HL-60 (cell line): Measurements from ENCODE around the gene TM4SF18.

Experiments
- DNase-seq, 2 experiments: peaks; one replicate each; pipeline ENCODE4 v3.0.0-alpha.2; 2010 to 2020; ENCODE audit warnings: low read depth in 1 of 2, low spot score in 1 of 2
- H3K27ac ChIP-seq: fragments of 250-450 bp; sonication (Bioruptor Pico); replicated peaks from 2 replicates; pipeline ENCODE4 v1.5.1; 2020; ENCODE audit warnings: mild to moderate bottlenecking, moderate library complexity
- H3K27me3 ChIP-seq: fragments of 250-450 bp; sonication (Bioruptor Pico); 2 replicates; pipeline ENCODE4 v1.5.1; 2021; ENCODE audit warnings: mild to moderate bottlenecking, moderate library complexity; ENCODE audit not compliant: insufficient read depth, poor library complexity, severe bottlenecking
- H3K4me3 ChIP-seq: replicated peaks from 2 replicates; pipeline ENCODE4 v1.5.1; 2011; ENCODE audit warnings: mild to moderate bottlenecking, control low read depth, low read length; ENCODE audit not compliant: insufficient read depth
- GABPA ChIP-seq: IDR thresholded peaks from 2 replicates; pipeline ENCODE4 v1.6.1; 2012; ENCODE audit warnings: low read depth
- POLR2AphosphoS5 ChIP-seq: IDR thresholded peaks from 2 replicates; pipeline ENCODE4 v1.6.1; 2012; ENCODE audit warnings: low read depth
- SPI1 ChIP-seq: IDR thresholded peaks from 2 replicates; pipeline ENCODE4 v1.6.1; 2012; ENCODE audit warnings: low read depth, mild to moderate bottlenecking, borderline replicate concordance
- TF ChIP-seq, protein P1 (sequence below): IDR thresholded peaks from 2 replicates; pipeline ENCODE4 v1.6.1; 2012; ENCODE audit warnings: low read depth; ENCODE audit not compliant: insufficient replicate concordance
- TF ChIP-seq, protein P2 (sequence below): IDR thresholded peaks from one replicate; pipeline ENCODE4 v1.5.1; 2011; ENCODE audit warnings: low read length, control low read depth, inconsistent platforms; ENCODE audit not compliant: insufficient read depth

TM4SF18 gene

DNA sequence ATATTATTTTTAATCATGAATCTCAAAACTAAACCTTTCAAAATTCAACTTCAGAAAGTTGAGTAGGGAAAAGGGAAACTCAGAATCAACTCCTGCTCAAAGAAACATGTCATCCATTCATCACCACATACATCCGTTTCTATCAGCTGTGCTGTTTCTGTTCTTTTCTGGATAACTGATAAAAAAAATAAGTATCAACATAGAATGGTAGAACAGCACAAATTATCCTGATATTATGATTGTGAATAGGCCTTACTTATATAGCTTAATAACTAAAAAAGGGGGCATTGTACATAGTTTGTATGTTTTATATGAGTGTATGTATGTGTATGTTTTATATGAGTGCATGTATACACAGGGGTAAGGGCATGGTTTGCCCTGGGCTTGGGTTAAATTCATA is 41.0 kb upstream of the TM4SF18 start:
- no peak overlapping the region for H3K4me3 ChIP-seq
- no peak overlapping the region for H3K27ac ChIP-seq
- no peak for TF ChIP-seq SPI1
- no peak for TF ChIP-seq GABPA
- TF ChIP-seq, protein P1, sequence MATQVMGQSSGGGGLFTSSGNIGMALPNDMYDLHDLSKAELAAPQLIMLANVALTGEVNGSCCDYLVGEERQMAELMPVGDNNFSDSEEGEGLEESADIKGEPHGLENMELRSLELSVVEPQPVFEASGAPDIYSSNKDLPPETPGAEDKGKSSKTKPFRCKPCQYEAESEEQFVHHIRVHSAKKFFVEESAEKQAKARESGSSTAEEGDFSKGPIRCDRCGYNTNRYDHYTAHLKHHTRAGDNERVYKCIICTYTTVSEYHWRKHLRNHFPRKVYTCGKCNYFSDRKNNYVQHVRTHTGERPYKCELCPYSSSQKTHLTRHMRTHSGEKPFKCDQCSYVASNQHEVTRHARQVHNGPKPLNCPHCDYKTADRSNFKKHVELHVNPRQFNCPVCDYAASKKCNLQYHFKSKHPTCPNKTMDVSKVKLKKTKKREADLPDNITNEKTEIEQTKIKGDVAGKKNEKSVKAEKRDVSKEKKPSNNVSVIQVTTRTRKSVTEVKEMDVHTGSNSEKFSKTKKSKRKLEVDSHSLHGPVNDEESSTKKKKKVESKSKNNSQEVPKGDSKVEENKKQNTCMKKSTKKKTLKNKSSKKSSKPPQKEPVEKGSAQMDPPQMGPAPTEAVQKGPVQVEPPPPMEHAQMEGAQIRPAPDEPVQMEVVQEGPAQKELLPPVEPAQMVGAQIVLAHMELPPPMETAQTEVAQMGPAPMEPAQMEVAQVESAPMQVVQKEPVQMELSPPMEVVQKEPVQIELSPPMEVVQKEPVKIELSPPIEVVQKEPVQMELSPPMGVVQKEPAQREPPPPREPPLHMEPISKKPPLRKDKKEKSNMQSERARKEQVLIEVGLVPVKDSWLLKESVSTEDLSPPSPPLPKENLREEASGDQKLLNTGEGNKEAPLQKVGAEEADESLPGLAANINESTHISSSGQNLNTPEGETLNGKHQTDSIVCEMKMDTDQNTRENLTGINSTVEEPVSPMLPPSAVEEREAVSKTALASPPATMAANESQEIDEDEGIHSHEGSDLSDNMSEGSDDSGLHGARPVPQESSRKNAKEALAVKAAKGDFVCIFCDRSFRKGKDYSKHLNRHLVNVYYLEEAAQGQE: no peak
- no peaks in the 10 kb centered on the region for H3K27me3 ChIP-seq
- no peak for DNase-seq

DNA sequence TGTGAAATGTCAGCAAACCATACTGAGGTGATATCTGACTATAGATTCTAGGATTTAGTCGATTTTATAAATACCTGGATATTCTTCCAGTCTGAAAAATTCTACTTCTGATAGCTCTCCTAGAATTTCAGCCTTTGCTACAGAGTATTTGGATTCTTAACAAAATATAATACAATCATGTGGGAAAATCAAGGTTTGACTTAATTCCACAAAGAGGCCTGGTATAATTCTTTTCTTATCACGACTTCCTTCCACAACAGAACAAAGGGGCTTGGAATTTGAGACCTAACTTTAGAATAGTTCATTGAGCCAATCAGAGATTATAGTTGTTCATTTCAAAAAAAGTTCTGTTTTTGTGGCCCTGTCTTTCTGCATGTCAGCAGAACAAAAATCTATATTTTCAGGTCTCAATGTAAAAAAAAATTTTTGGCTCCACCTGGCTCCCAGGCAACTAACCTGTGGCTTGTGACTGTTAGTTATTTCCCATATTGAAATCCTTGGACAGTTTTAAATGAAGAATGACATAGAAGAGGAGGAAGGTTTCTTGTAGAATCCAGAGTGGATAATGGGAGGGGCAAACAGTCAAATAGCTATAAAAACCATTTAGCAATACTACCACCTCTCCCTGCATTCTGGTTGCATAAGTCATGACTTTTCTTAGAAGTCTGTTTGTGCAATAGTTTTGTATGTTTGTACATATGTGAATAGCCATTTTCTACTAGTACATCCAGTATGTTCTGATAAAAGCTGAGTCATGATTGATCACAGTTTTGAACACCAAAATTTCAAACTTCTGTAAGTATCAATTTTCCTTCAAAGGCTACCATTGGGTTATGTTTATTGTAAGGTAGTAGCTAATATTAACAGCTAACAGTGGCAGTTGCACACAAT is 40.0 kb upstream of the TM4SF18 start:
- H3K27me3 ChIP-seq: no peaks in the 10 kb centered on the region
- H3K4me3 ChIP-seq: no peak overlapping the region
- DNase-seq: peak; percentile 14 to 30
- TF ChIP-seq SPI1 (no peak), GABPA (no peak), POLR2AphosphoS5 (no peak)
- TF ChIP-seq, protein P1: no peak
- TF ChIP-seq, protein P2, sequence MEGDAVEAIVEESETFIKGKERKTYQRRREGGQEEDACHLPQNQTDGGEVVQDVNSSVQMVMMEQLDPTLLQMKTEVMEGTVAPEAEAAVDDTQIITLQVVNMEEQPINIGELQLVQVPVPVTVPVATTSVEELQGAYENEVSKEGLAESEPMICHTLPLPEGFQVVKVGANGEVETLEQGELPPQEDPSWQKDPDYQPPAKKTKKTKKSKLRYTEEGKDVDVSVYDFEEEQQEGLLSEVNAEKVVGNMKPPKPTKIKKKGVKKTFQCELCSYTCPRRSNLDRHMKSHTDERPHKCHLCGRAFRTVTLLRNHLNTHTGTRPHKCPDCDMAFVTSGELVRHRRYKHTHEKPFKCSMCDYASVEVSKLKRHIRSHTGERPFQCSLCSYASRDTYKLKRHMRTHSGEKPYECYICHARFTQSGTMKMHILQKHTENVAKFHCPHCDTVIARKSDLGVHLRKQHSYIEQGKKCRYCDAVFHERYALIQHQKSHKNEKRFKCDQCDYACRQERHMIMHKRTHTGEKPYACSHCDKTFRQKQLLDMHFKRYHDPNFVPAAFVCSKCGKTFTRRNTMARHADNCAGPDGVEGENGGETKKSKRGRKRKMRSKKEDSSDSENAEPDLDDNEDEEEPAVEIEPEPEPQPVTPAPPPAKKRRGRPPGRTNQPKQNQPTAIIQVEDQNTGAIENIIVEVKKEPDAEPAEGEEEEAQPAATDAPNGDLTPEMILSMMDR: no peak
- no peak overlapping the region for H3K27ac ChIP-seq

DNA sequence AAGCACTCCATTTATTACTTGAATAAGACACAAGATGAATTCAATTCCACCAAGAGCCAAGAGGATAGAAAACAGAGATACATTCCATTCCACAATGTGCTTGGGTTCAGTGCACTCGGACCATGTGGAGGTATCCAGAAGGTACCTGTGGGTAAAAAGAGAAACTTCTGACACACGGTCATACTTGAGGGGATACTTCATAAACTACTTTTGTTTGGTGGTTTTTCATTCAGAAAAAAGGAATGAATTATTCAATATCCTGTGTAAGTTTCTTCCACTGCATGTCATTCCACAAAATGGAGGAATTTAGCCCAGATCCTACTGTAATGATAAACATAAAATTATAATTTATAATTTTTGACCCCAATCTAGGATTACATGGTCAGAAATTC is 38.3 kb upstream of the TM4SF18 start:
- no peak for DNase-seq
- H3K27me3 ChIP-seq: no peaks in the 10 kb centered on the region
- H3K27ac ChIP-seq: no peak overlapping the region
- no peak overlapping the region for H3K4me3 ChIP-seq
- TF ChIP-seq POLR2AphosphoS5 (no peak), SPI1 (no peak), GABPA (no peak)
- TF ChIP-seq, protein P1: no peak

DNA sequence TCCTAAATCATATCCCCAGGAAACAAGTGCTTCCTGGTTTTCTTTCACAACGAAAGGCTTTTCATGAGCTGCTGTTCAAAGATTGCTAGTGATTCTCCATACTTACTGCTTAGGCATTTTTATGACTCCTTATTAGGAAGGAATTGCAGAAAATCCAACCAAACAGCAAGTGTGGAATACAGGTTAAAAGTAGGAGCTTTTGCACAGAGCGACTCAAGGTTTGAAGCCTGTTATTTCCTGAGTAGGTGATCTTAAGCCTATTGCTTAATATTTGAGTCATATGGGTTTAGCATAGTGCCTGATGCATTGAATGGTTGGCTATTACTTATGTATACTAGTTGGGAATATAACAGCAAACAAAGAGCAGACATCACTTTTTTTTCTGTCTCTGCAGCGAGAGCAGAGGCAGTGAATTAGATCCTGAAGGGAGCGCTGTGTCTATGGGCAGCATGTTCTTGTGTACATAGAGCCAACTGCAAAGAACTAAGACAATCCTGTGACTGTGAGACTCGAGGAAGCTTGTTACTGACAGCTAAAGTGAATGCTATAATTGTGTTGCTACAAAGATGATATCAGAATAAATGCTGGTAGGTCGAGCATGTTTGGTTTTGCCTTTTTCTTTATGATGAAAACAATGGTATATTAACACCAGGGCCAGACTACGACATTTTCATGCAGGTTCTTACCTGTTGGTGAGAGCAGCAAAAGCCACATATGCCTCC is 37.7 kb upstream of the TM4SF18 start:
- no peak overlapping the region for H3K4me3 ChIP-seq
- H3K27ac ChIP-seq: no peak overlapping the region
- TF ChIP-seq, protein P2: no peak
- TF ChIP-seq, protein P1: no peak
- TF ChIP-seq SPI1: no peak
- TF ChIP-seq POLR2AphosphoS5: no peak
- no peak for TF ChIP-seq GABPA
- DNase-seq: no peak
- H3K27me3 ChIP-seq: no peaks in the 10 kb centered on the region
